ENCODE results near the gene CACTIN.
"Not testable (repeated sequence)": the region's sequence is repeated elsewhere in the genome, so short reads cannot be mapped to it uniquely, and the experiment has no call there.

Gene CACTIN

DNA sequence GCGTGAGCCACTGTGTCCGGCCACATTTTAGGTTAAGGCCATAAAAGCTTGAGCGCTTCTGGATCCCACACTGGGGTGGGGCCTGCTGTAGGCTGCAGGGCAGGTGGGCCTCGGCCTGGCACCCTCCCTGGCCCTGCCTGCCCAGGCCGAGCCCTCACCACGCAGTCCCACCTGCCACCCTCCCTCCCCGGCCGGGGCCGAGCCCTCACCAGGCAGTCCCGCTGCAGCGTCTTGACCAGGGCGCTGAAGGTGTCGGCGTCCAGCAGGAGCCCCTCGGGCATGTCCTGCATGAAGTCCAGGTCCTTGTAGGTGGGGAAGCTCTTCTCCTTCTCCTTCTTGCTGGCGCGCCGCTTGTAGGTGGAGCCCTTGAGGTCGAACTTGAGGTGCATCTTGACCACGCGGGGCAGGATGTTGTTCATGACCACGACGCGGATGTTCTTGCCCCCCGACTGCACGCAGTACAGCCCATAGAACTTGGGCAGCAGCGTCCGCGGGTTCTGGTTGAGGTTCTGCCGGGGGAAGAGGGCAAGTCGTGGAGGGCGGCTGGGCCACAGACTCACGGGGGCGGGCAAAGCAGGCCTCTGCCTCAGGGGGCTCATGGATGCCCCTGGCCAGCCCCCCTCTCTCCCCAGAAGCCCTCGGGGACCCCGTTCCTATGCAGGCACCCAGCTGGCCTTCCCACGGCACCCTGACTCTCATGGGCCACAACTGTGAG is 26.6 kb upstream of the CACTIN start:
- no peak overlapping the region for H3K4me3 ChIP-seq (ENCODE audit: extremely low read depth, insufficient read depth, low read length, poor library complexity, severe bottlenecking)
- H3K4me1 ChIP-seq (ENCODE audit: control insufficient read depth, insufficient read depth, low read length, poor library complexity, severe bottlenecking), result peaks cover 6% of the 10 kb centered on the region
- peaks cover 67% of the 10 kb centered on the region for H3K36me3 ChIP-seq (ENCODE audit: control insufficient read depth, insufficient read depth, low read length)
- no peaks in the 10 kb centered on the region for H3K9me3 ChIP-seq (ENCODE audit: control insufficient read depth, low read length)
- WGBS, 2 experiments (ENCODE audit: insufficient coverage in 2 of 2), result 93% methylated on average over 27 to 29 of the region's 37 CpGs
- no peak overlapping the region for H3K27ac ChIP-seq (ENCODE audit: low read depth, low read length, severe bottlenecking)

GRCh38 chr19:3652422-3652821 is 25.8 kb upstream of the CACTIN start:
- Histone ChIP-seq H3K4me1 (ENCODE audit: control insufficient read depth, insufficient read depth, low read length, poor library complexity, severe bottlenecking) (peaks cover 6% of the 10 kb centered on the region), H3K36me3 (ENCODE audit: control insufficient read depth, insufficient read depth, low read length) (peaks cover 64% of the 10 kb centered on the region), H3K4me3 (ENCODE audit: extremely low read depth, insufficient read depth, low read length, poor library complexity, severe bottlenecking) (no peak overlapping the region), H3K9me3 (ENCODE audit: control insufficient read depth, low read length) (no peaks in the 10 kb centered on the region), H3K27ac (ENCODE audit: low read depth, low read length, severe bottlenecking) (no peak overlapping the region)
- 93 to 97% methylated on average over 13 to 14 of the region's 14 CpGs for WGBS, 2 experiments (ENCODE audit: insufficient coverage in 2 of 2)

- 96 to 97% methylated on average over 31 to 33 of the region's 33 CpGs for WGBS, 2 experiments (ENCODE audit: insufficient coverage in 2 of 2)
- Histone ChIP-seq H3K4me1 (ENCODE audit: control insufficient read depth, insufficient read depth, low read length, poor library complexity, severe bottlenecking) (peaks cover 6% of the 10 kb centered on the region), H3K36me3 (ENCODE audit: control insufficient read depth, insufficient read depth, low read length) (peaks cover 61% of the 10 kb centered on the region)
Observed at GRCh38 chr19:3651684-3652083, 25.1 kb upstream of the CACTIN start.

GRCh38 chr19:3649888-3650287 is 23.3 kb upstream of the CACTIN start:
- no peaks in the 10 kb centered on the region for H3K9me3 ChIP-seq (ENCODE audit: control insufficient read depth, low read length)
- no peak overlapping the region for H3K27ac ChIP-seq (ENCODE audit: low read depth, low read length, severe bottlenecking)
- peaks cover 62% of the 10 kb centered on the region for H3K36me3 ChIP-seq (ENCODE audit: control insufficient read depth, insufficient read depth, low read length)
- 96% methylated on average over 9 to 16 of the region's 16 CpGs for WGBS, 2 experiments (ENCODE audit: insufficient coverage in 2 of 2)
- no peak overlapping the region for H3K4me3 ChIP-seq (ENCODE audit: extremely low read depth, insufficient read depth, low read length, poor library complexity, severe bottlenecking)
- no peaks in the 10 kb centered on the region for H3K4me1 ChIP-seq (ENCODE audit: control insufficient read depth, insufficient read depth, low read length, poor library complexity, severe bottlenecking)

More at GRCh38 chr19:3651684-3652083, 25.1 kb upstream of the CACTIN start:
- Histone ChIP-seq H3K4me3 (ENCODE audit: extremely low read depth, insufficient read depth, low read length, poor library complexity, severe bottlenecking) (no peak overlapping the region), H3K9me3 (ENCODE audit: control insufficient read depth, low read length) (no peaks in the 10 kb centered on the region), H3K27ac (ENCODE audit: low read depth, low read length, severe bottlenecking) (no peak overlapping the region)

DNA sequence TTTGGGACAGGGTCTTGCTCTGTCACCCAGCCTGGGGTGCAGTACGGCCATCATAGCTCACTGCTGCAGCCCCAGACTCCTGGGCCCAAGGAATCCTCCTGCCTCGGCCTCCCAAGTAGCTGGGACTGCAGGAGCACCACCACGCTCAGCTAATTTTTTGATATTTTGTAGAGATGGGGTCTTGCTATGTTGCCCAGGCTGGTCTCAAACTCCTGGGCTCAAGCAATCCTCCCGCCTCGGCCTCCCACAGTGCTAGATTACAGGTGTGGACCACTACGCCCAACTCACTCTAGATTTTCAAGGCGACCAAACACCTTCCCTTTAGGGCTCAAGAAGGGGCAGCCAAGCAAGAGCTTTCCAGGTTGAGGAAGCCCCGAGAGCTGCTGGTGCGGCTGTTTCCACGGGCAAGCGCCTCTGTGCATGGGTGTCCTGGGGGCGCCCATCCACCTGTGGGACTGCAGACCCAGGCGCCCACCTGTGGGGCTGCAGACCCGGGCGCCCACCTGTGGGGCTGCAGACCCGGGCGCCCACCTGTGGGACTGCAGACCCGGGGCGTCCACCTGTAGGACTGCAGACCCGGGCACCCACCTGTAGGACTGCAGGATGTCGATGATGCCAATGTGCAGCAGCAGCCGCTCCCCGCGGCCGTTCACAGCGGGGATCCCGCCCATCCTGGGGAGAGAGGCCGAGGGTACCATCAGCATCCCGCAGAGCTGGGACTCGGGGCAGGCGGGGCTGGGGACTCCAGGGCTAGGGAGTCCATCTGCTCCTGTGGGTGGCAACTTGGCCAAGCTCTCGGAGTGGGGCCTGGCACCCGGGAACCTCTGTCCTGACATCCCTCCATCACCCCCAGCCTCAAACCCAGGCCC is 21.7 kb upstream of the CACTIN start:
- Histone ChIP-seq H3K9me3 (ENCODE audit: control insufficient read depth, low read length) (no peaks in the 10 kb centered on the region), H3K4me3 (ENCODE audit: extremely low read depth, insufficient read depth, low read length, poor library complexity, severe bottlenecking) (no peak overlapping the region), H3K27ac (ENCODE audit: low read depth, low read length, severe bottlenecking) (no peak overlapping the region), H3K36me3 (ENCODE audit: control insufficient read depth, insufficient read depth, low read length) (peaks cover 59% of the 10 kb centered on the region), H3K4me1 (ENCODE audit: control insufficient read depth, insufficient read depth, low read length, poor library complexity, severe bottlenecking) (no peaks in the 10 kb centered on the region)
- 91 to 98% methylated on average over 24 to 27 of the region's 33 CpGs for WGBS, 2 experiments (ENCODE audit: insufficient coverage in 2 of 2)

DNA sequence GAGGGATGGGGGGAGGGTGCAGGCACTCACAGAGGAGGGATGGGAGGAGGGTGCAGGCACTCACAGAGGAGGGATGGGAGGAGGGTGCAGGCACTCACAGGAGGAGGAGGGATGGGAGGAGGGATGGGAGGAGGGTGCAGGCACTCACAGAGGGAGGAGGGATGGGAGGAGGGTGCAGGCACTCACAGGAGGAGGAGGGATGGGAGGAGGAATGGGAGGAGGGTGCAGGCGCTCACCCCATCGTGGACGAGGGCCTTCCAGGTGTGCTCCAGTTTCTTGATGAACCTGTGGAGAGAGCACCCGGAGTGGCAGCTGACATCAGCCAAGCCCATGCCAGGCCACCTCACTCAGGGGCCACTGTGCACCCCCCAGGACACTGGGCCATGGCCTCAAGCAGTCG is 20.5 kb upstream of the CACTIN start:
- not testable (repeated sequence) for H3K27ac ChIP-seq (ENCODE audit: low read depth, low read length, severe bottlenecking); H3K4me1 ChIP-seq (ENCODE audit: control insufficient read depth, insufficient read depth, low read length, poor library complexity, severe bottlenecking); H3K9me3 ChIP-seq (ENCODE audit: control insufficient read depth, low read length); H3K4me3 ChIP-seq (ENCODE audit: extremely low read depth, insufficient read depth, low read length, poor library complexity, severe bottlenecking)
- 92 to 94% methylated on average over 4 to 5 of the region's 5 CpGs for whole genome bisulfite sequencing, 2 experiments (ENCODE audit: insufficient coverage in 2 of 2)
- peaks cover 54% of the 10 kb centered on the region for H3K36me3 ChIP-seq (ENCODE audit: control insufficient read depth, insufficient read depth, low read length)

- Histone ChIP-seq H3K27ac (ENCODE audit: low read depth, low read length, severe bottlenecking) (no peak overlapping the region), H3K4me1 (ENCODE audit: control insufficient read depth, insufficient read depth, low read length, poor library complexity, severe bottlenecking) (no peaks in the 10 kb centered on the region), H3K36me3 (ENCODE audit: control insufficient read depth, insufficient read depth, low read length) (peaks cover 54% of the 10 kb centered on the region), H3K4me3 (ENCODE audit: extremely low read depth, insufficient read depth, low read length, poor library complexity, severe bottlenecking) (no peak overlapping the region), H3K9me3 (ENCODE audit: control insufficient read depth, low read length) (no peaks in the 10 kb centered on the region)
- 91 to 97% methylated on average over 21 of the region's 23 CpGs for WGBS, 2 experiments (ENCODE audit: insufficient coverage in 2 of 2)
Observed at GRCh38 chr19:3646336-3647092, 19.9 kb upstream of the CACTIN start.

DNA sequence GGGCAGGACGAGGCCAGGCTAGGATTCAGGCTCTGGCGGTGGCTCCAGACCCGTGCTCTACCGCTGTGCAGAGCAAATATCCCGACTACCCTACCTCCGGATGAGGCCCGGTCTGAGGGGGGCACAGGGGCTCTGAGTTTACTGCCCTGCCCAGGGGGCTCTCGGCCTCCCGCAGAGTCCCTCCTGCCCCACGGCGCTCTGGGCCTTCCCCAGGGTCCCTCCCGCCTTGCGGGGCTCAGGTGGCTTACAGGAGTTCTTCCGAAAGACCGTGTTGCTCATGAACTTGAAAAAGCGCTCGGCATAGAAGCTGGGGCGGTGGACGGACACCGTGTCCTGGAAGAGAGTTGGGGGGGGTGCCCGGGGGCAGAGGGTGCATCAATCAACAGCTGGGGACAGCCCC is 19.1 kb upstream of the CACTIN start:
- WGBS, 2 experiments (ENCODE audit: insufficient coverage in 2 of 2), result 94% methylated on average over 15 to 21 of the region's 21 CpGs

DNA sequence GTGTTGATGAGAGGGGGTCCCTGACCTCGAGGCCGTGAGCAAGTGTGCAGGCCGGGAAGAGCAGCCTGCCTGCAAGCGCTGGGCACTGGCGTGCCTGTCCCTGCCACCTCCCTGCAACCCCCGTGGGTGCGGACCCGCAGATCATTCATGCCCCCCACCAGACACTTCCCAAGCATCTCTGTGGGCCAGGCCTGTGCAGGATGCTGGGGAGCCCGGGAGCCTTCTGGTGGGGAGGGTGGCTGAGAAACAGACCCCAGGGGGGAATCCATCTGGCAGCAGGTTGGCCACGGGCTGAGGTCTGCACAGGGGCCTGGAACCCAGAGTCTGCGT is 18.4 kb upstream of the CACTIN start:
- no peaks in the 10 kb centered on the region for H3K4me1 ChIP-seq (ENCODE audit: control insufficient read depth, insufficient read depth, low read length, poor library complexity, severe bottlenecking)
- WGBS, 2 experiments (ENCODE audit: insufficient coverage in 2 of 2), result 84 to 95% methylated on average over 6 to 9 of the region's 11 CpGs
- no peak overlapping the region for H3K4me3 ChIP-seq (ENCODE audit: extremely low read depth, insufficient read depth, low read length, poor library complexity, severe bottlenecking)
- H3K27ac ChIP-seq (ENCODE audit: low read depth, low read length, severe bottlenecking), result no peak overlapping the region
- no peaks in the 10 kb centered on the region for H3K9me3 ChIP-seq (ENCODE audit: control insufficient read depth, low read length)
- H3K36me3 ChIP-seq (ENCODE audit: control insufficient read depth, insufficient read depth, low read length), result peaks cover 56% of the 10 kb centered on the region

More for the DNA sequence above, 19.1 kb upstream of the CACTIN start:
- H3K4me3 ChIP-seq (ENCODE audit: extremely low read depth, insufficient read depth, low read length, poor library complexity, severe bottlenecking), result no peak overlapping the region
- no peaks in the 10 kb centered on the region for H3K9me3 ChIP-seq (ENCODE audit: control insufficient read depth, low read length)
- no peak overlapping the region for H3K27ac ChIP-seq (ENCODE audit: low read depth, low read length, severe bottlenecking)
- H3K36me3 ChIP-seq (ENCODE audit: control insufficient read depth, insufficient read depth, low read length), result peaks cover 56% of the 10 kb centered on the region
- H3K4me1 ChIP-seq (ENCODE audit: control insufficient read depth, insufficient read depth, low read length, poor library complexity, severe bottlenecking), result no peaks in the 10 kb centered on the region

DNA sequence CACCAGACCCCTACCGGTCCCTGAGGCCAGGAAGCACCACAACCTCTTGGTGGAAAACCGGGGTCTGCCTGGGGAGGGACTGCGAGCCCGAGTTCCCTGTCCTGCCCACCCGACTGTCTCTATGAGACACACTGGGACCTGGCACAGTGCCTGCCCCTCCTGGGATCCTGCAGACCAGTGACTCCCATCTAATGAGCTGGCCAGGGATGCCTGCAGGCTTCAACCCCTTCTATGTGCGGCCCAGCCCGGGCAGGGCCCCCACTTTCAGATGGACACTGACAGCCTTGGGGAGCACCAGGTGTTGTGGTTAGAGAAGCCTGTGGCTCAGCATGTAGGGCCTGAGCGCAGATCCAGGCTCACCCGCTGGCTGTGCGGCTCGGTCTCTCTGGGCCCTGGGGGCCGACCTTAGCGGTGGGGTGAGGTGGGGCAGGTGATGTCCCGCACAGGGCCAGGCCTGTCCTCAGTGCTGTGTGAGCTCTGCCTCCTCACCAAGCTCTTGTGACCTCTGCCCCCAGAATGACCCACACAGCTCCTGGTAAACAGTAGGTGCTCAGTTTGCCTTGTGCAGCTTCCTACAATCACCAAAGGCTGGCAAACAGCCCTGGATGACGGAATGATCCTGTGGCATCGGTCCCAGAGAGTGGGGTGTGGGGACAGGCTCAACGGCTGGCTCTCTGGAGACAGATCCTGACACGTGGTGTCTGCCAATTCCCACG is 17.9 kb upstream of the CACTIN start:
- Histone ChIP-seq H3K36me3 (ENCODE audit: control insufficient read depth, insufficient read depth, low read length) (peaks cover 61% of the 10 kb centered on the region), H3K4me3 (ENCODE audit: extremely low read depth, insufficient read depth, low read length, poor library complexity, severe bottlenecking) (no peak overlapping the region), H3K9me3 (ENCODE audit: control insufficient read depth, low read length) (no peaks in the 10 kb centered on the region), H3K27ac (ENCODE audit: low read depth, low read length, severe bottlenecking) (no peak overlapping the region), H3K4me1 (ENCODE audit: control insufficient read depth, insufficient read depth, low read length, poor library complexity, severe bottlenecking) (no peaks in the 10 kb centered on the region)
- 95 to 96% methylated on average over 12 to 19 of the region's 19 CpGs for WGBS, 2 experiments (ENCODE audit: insufficient coverage in 2 of 2)
